H9 (cell line): ENCODE data around the gene CFAP157. TPM values are rescaled to one million over a fixed set of nuclear protein-coding genes. Genes with fewer than 3 reads are reported as not detected.

Experiments
- DNase-seq: peaks from one replicate; pipeline ENCODE4 v3.0.0-alpha.2; 2017
- H2AFZ ChIP-seq: one replicate; pipeline ENCODE4 v1.6.1; 2013; ENCODE audit warnings: mild to moderate bottlenecking, low read length, control low read depth, moderate library complexity
- H2AK5ac ChIP-seq: 2 replicates; pipeline ENCODE4 v1.6.1; 2013; ENCODE audit warnings: low read length, control low read depth, mixed read lengths; ENCODE audit not compliant: insufficient read length
- H2BK120ac ChIP-seq: one replicate; pipeline ENCODE4 v1.6.1; 2013; ENCODE audit warnings: low read depth, mild to moderate bottlenecking, low read length, control low read depth, inconsistent platforms; ENCODE audit not compliant: poor library complexity, severe bottlenecking
- H2BK12ac ChIP-seq: 2 replicates; pipeline ENCODE4 v1.6.1; 2013; ENCODE audit warnings: low read length, control low read depth, mixed read lengths, low read depth; ENCODE audit not compliant: insufficient read length
- H2BK15ac ChIP-seq: 2 replicates; pipeline ENCODE4 v1.6.1; 2013; ENCODE audit warnings: low read depth, low read length, control low read depth
- H2BK20ac ChIP-seq: one replicate; pipeline ENCODE4 v1.6.1; 2013; ENCODE audit warnings: low read depth, mild to moderate bottlenecking, low read length, control low read depth, inconsistent platforms; ENCODE audit not compliant: poor library complexity, severe bottlenecking
- H2BK5ac ChIP-seq: 2 replicates; pipeline ENCODE4 v1.6.1; 2013; ENCODE audit warnings: low read length, control low read depth, mixed read lengths; ENCODE audit not compliant: insufficient read length
- H3K14ac ChIP-seq: 2 replicates; pipeline ENCODE4 v1.6.1; 2013; ENCODE audit warnings: low read length, control low read depth; ENCODE audit not compliant: insufficient read depth
- H3K18ac ChIP-seq: 2 replicates; pipeline ENCODE4 v1.6.1; 2013; ENCODE audit warnings: low read depth, mild to moderate bottlenecking, mixed read lengths, low read length, control low read depth; ENCODE audit not compliant: insufficient read length
- H3K23ac ChIP-seq: 2 replicates; pipeline ENCODE4 v1.6.1; 2013; ENCODE audit warnings: low read length, control low read depth, mixed read lengths, low read depth; ENCODE audit not compliant: insufficient read length
- H3K23me2 ChIP-seq: 2 replicates; pipeline ENCODE4 v1.6.1; 2013; ENCODE audit warnings: low read depth, mild to moderate bottlenecking, mixed read lengths, low read length, control low read depth; ENCODE audit not compliant: insufficient read length, poor library complexity, severe bottlenecking
- H3K27ac ChIP-seq: 2 replicates; pipeline ENCODE4 v1.5.1; 2013; ENCODE audit warnings: low read length, control low read depth, mixed read lengths, low read depth; ENCODE audit not compliant: insufficient read length
- H3K27me3 ChIP-seq: 2 replicates; pipeline ENCODE4 v1.6.1; 2013; ENCODE audit warnings: low read length, control low read depth, inconsistent platforms; ENCODE audit not compliant: insufficient read depth
- H3K4ac ChIP-seq: 2 replicates; pipeline ENCODE4 v1.6.1; 2013; ENCODE audit warnings: low read depth, mild to moderate bottlenecking, control low read depth, inconsistent platforms, low read length, moderate library complexity
- H3K4me1 ChIP-seq: 2 replicates; pipeline ENCODE4 v1.6.1; 2013; ENCODE audit warnings: low read length, control low read depth, inconsistent platforms; ENCODE audit not compliant: insufficient read depth
- H3K4me2 ChIP-seq: 2 replicates; pipeline ENCODE4 v1.6.1; 2013; ENCODE audit warnings: low read length, control low read depth, mixed read lengths; ENCODE audit not compliant: insufficient read length, insufficient read depth
- H3K56ac ChIP-seq: 2 replicates; pipeline ENCODE4 v1.6.1; 2013; ENCODE audit warnings: low read depth, mild to moderate bottlenecking, mixed read lengths, low read length, control low read depth; ENCODE audit not compliant: insufficient read length
- H3K79me1 ChIP-seq: 2 replicates; pipeline ENCODE4 v1.6.1; 2013; ENCODE audit warnings: low read depth, mild to moderate bottlenecking, moderate library complexity, low read length, control low read depth, inconsistent platforms; ENCODE audit not compliant: insufficient read depth, poor library complexity, severe bottlenecking
- H3K79me2 ChIP-seq: 2 replicates; pipeline ENCODE4 v1.6.1; 2013; ENCODE audit warnings: low read length, control low read depth, inconsistent platforms; ENCODE audit not compliant: insufficient read depth
- H3K9ac ChIP-seq: 2 replicates; pipeline ENCODE4 v1.6.1; 2013; ENCODE audit warnings: low read length, control low read depth, mixed read lengths; ENCODE audit not compliant: insufficient read length; ENCODE audit errors: extremely low read depth
- H3K9me3 ChIP-seq: one replicate; pipeline ENCODE4 v1.6.1; 2013; ENCODE audit warnings: low read depth, low read length, inconsistent platforms; ENCODE audit not compliant: control insufficient read depth
- H3T11ph ChIP-seq: one replicate; pipeline ENCODE4 v1.6.1; 2013; ENCODE audit warnings: mild to moderate bottlenecking, low read length, control low read depth, inconsistent platforms
- H4K20me1 ChIP-seq: one replicate; pipeline ENCODE4 v1.6.1; 2013; ENCODE audit not compliant: control insufficient read depth, insufficient read length, insufficient read depth
- H4K5ac ChIP-seq: 2 replicates; pipeline ENCODE4 v1.6.1; 2013; ENCODE audit warnings: low read depth, mild to moderate bottlenecking, mixed read lengths, low read length, control low read depth; ENCODE audit not compliant: insufficient read length
- H4K8ac ChIP-seq: replicated peaks from 2 replicates; pipeline ENCODE4 v1.6.1; 2013; ENCODE audit warnings: low read length, control low read depth, mixed read lengths, low read depth; ENCODE audit not compliant: insufficient read length
- H4K91ac ChIP-seq: 2 replicates; pipeline ENCODE4 v1.6.1; 2013; ENCODE audit warnings: low read depth, mild to moderate bottlenecking, moderate library complexity, mixed read lengths, low read length, control low read depth; ENCODE audit not compliant: insufficient read length
- H3K27ac Mint-ChIP-seq, 3 experiments: 2 replicates in 2 of 3; 3 replicates in 1 of 3; pipeline ENCODE4 v1.8.0; 2020 to 2021; ENCODE audit warnings: mixed read lengths in 3 of 3, mild to moderate bottlenecking in 1 of 3, moderate library complexity in 1 of 3
- H3K27me3 Mint-ChIP-seq: 2 replicates; pipeline ENCODE4 v1.8.0; 2021; ENCODE audit warnings: low read depth, mild to moderate bottlenecking, moderate library complexity, mixed read lengths
- H3K36me3 Mint-ChIP-seq, 3 experiments: 2 replicates in 2 of 3; 3 replicates in 1 of 3; pipeline ENCODE4 v1.8.0; 2020 to 2021; ENCODE audit warnings: low read depth in 3 of 3, mixed read lengths in 3 of 3; ENCODE audit not compliant: insufficient read depth in 1 of 3
- H3K4me1 Mint-ChIP-seq, 2 experiments: 2 replicates each; pipeline ENCODE4 v1.8.0; 2020; ENCODE audit warnings: mixed read lengths in 2 of 2
- H3K4me3 Mint-ChIP-seq, 2 experiments: 2 replicates in 1 of 2; 3 replicates in 1 of 2; pipeline ENCODE4 v1.8.0; 2020 to 2021; ENCODE audit warnings: mild to moderate bottlenecking in 2 of 2, mixed read lengths in 2 of 2, moderate library complexity in 1 of 2
- H3K9me3 Mint-ChIP-seq, 2 experiments: 2 replicates in 1 of 2; 3 replicates in 1 of 2; pipeline ENCODE4 v1.8.0; 2020; ENCODE audit warnings: mild to moderate bottlenecking in 2 of 2, mixed read lengths in 2 of 2, moderate library complexity in 1 of 2
- CTCF ChIP-seq: fragments of 200-600 bp; sonication (generic); conservative IDR thresholded peaks from 3 replicates; pipeline ENCODE4 v1.8.0; 2021; ENCODE audit warnings: antibody characterized with exemption, mild to moderate bottlenecking
- WGBS: extraction: QIAGEN DNeasy Blood & Tissue Kit; methylation state at CpG from one replicate; pipeline ENCODE4 v1.1.7; 2013; ENCODE audit warnings: missing lambda C conversion rate, low lambda C conversion rate, mixed read lengths; ENCODE audit not compliant: insufficient read length; ENCODE audit errors: extremely low coverage; 5-methylcytosine and 5-hydroxymethylcytosine counted together
- total RNA-seq: library from RNA; stranded (reverse); gene quantifications from 2 replicates; pipeline ENCODE4 v1.2.1, GENCODE V29; 2021

CFAP157 gene
- total RNA-seq, 1 experiment from 2014 or later: 0.22 TPM

- Histone ChIP-seq H3K4ac (no peak overlapping the region), H3K4me1 (no peaks in the 10 kb centered on the region), H2BK120ac (no peak overlapping the region), H2BK15ac (no peak overlapping the region), H3K27me3 (no peaks in the 10 kb centered on the region), H2AK5ac (no peak overlapping the region), H2BK12ac (no peak overlapping the region), H3K9me3 (no peaks in the 10 kb centered on the region), H4K8ac (no peak overlapping the region), H3K79me1 (no peaks in the 10 kb centered on the region), H2BK5ac (no peak overlapping the region), H3K23me2 (no peaks in the 10 kb centered on the region), H3K9ac (no peak overlapping the region), H4K20me1 (peaks cover 2% of the 10 kb centered on the region), H3K56ac (no peak overlapping the region), H3T11ph (no peak overlapping the region), H2BK20ac (no peak overlapping the region), H3K14ac (no peak overlapping the region), H2AFZ (no peak overlapping the region), H3K27ac (no peak overlapping the region), H3K23ac (no peak overlapping the region), H4K91ac (no peak overlapping the region), H3K18ac (no peak overlapping the region), H3K4me2 (no peak overlapping the region), H3K79me2 (no peaks in the 10 kb centered on the region), H4K5ac (no peak overlapping the region)
- no peak for TF ChIP-seq CTCF
- Mint-ChIP-seq H3K36me3 (peaks cover 26 to 58% (median 35%) of the 10 kb centered on the region in 3 experiments; a peak in 6 of 7 replicates), H3K9me3 (no peaks in the 10 kb centered on the region), H3K27me3 (no peaks in the 10 kb centered on the region), H3K4me1 (no peaks in the 10 kb centered on the region), H3K27ac (peak overlapping the region in 2 of 3 experiments; percentile 58 to 74; a peak in 2 of 7 replicates), H3K4me3 (no peak overlapping the region)
- no peak for DNase-seq
- no CpG with 5 or more reads among the region's 18 CpGs for WGBS
Measured at GRCh38 chr9:127667906-127668305, 38.9 kb upstream of the CFAP157 start.
